Natural killer cell (primary cell): ENCODE data around the gene GNAZ. TPM values are rescaled to one million over a fixed set of nuclear protein-coding genes. Genes with fewer than 3 reads are reported as not detected.

Experiments used
- ATAC-seq, 3 donors: fragments of 150-1000 bp in 2 of 3; fragments of 200-7000 bp in 1 of 3; cut with Tn5 transposase; 1 replicate in 1 of 3; 2 replicates in 2 of 3; pipeline ENCODE4 v1.10.0; 2021; ENCODE audit warnings: mild to moderate bottlenecking in 2 of 3, moderate library complexity in 2 of 3
- DNase-seq, 2 donors: peaks; one replicate each; pipeline versions ENCODE4 v3.0.0 to v3.0.0-alpha.2; 2013 to 2021; ENCODE audit warnings: mixed read lengths in 1 of 2
- H3K27ac ChIP-seq: one replicate; pipeline ENCODE4 v1.5.1; 2013; ENCODE audit warnings: mild to moderate bottlenecking, low read length
- H3K27me3 ChIP-seq: one replicate; pipeline ENCODE4 v1.6.1; 2013; ENCODE audit warnings: low read length; ENCODE audit not compliant: control insufficient read depth, insufficient read depth
- H3K36me3 ChIP-seq: one replicate; pipeline ENCODE4 v1.6.1; 2013; ENCODE audit warnings: low read length; ENCODE audit not compliant: control insufficient read depth, insufficient read depth
- H3K4me1 ChIP-seq: one replicate; pipeline ENCODE4 v1.6.1; 2013; ENCODE audit warnings: low read length; ENCODE audit not compliant: control insufficient read depth, insufficient read depth
- H3K4me3 ChIP-seq: one replicate; pipeline ENCODE4 v1.5.1; 2013; ENCODE audit warnings: low read length
- H3K9me3 ChIP-seq: one replicate; pipeline ENCODE4 v1.6.1; 2013; ENCODE audit warnings: low read length; ENCODE audit not compliant: control insufficient read depth, insufficient read depth
- H3K27ac Mint-ChIP-seq, 2 donors: one replicate each; pipeline ENCODE4 v1.8.0; 2022; ENCODE audit warnings: mild to moderate bottlenecking in 2 of 2, mixed read lengths in 2 of 2, moderate library complexity in 1 of 2
- H3K27me3 Mint-ChIP-seq, 2 donors: one replicate each; pipeline ENCODE4 v1.8.0; 2022; ENCODE audit warnings: low read depth in 2 of 2, mixed read lengths in 2 of 2
- H3K36me3 Mint-ChIP-seq: one replicate; pipeline ENCODE4 v1.8.0; 2022; ENCODE audit warnings: mixed read lengths
- H3K4me1 Mint-ChIP-seq, 2 donors: one replicate each; pipeline ENCODE4 v1.8.0; 2022; ENCODE audit warnings: mixed read lengths in 2 of 2
- H3K4me3 Mint-ChIP-seq: one replicate; pipeline ENCODE4 v1.8.0; 2022; ENCODE audit warnings: mild to moderate bottlenecking, moderate library complexity, mixed read lengths
- H3K9me3 Mint-ChIP-seq, 2 donors: one replicate each; pipeline ENCODE4 v1.8.0; 2022; ENCODE audit warnings: mixed read lengths in 2 of 2
- WGBS: methylation state at CpG from one replicate; pipeline ENCODE4 v1.1.7; 2013; ENCODE audit warnings: missing lambda C conversion rate; ENCODE audit not compliant: insufficient coverage; 5-methylcytosine and 5-hydroxymethylcytosine counted together
- intact Hi-C: fragments of 100-400 bp; cut with micrococcal nuclease; formaldehyde crosslinking; loops from one replicate; pipeline ENCODE4 v1.14.2; 2022
- total RNA-seq, 4 donors: library from RNA; stranded (reverse); fragments of 120-200 nt in 1 of 4; gene quantifications; one replicate each; pipeline versions ENCODE4 v1.2.3 to v1.2.4, GENCODE V29; 2013 to 2022
- TF ChIP-seq, protein P1 (sequence below): fragments of 200-600 bp; IDR thresholded peaks from one replicate; pipeline ENCODE4 v1.8.0; 2022; ENCODE audit warnings: antibody characterized with exemption

Gene GNAZ
- total RNA-seq, 3 donors from 2014 or later (not counting 1 experiment from before 2014, with no cell fraction given), result 4.5 to 7.5 (median 5.6) TPM

- Mint-ChIP-seq H3K27me3 (peaks cover 0 to 10% of the 10 kb centered on the region in 2 donors), H3K4me3 (no peak overlapping the region), H3K36me3 (no peaks in the 10 kb centered on the region), H3K4me1 (peaks cover 13 to 20% of the 10 kb centered on the region in 2 donors), H3K27ac (peak overlapping the region in 1 of 2 donors; percentile 18), H3K9me3 (no peaks in the 10 kb centered on the region)
- no peak overlapping the region for H3K4me3 ChIP-seq
- intact Hi-C loops, result no loop called here
- DNase-seq, result peak in 1 of 2 donors; percentile 12
- peaks cover 16% of the 10 kb centered on the region for H3K4me1 ChIP-seq
- H3K36me3 ChIP-seq, result no peaks in the 10 kb centered on the region
- TF ChIP-seq, protein P1, sequence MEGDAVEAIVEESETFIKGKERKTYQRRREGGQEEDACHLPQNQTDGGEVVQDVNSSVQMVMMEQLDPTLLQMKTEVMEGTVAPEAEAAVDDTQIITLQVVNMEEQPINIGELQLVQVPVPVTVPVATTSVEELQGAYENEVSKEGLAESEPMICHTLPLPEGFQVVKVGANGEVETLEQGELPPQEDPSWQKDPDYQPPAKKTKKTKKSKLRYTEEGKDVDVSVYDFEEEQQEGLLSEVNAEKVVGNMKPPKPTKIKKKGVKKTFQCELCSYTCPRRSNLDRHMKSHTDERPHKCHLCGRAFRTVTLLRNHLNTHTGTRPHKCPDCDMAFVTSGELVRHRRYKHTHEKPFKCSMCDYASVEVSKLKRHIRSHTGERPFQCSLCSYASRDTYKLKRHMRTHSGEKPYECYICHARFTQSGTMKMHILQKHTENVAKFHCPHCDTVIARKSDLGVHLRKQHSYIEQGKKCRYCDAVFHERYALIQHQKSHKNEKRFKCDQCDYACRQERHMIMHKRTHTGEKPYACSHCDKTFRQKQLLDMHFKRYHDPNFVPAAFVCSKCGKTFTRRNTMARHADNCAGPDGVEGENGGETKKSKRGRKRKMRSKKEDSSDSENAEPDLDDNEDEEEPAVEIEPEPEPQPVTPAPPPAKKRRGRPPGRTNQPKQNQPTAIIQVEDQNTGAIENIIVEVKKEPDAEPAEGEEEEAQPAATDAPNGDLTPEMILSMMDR, result no peak
- H3K9me3 ChIP-seq, result no peaks in the 10 kb centered on the region
- peaks cover 7% of the 10 kb centered on the region for H3K27me3 ChIP-seq
- no peak overlapping the region for H3K27ac ChIP-seq
- no peak for ATAC-seq
- WGBS, result 91% methylated on average over 8 of the region's 8 CpGs
These were observed 2.1 kb upstream of the GNAZ start for GRCh38 chr22:23068096-23068831.

- Histone ChIP-seq H3K4me1 (peaks cover 16% of the 10 kb centered on the region), H3K27ac (no peak overlapping the region), H3K36me3 (no peaks in the 10 kb centered on the region), H3K9me3 (no peaks in the 10 kb centered on the region), H3K27me3 (peaks cover 7% of the 10 kb centered on the region), H3K4me3 (no peak overlapping the region)
- H3K27ac Mint-ChIP-seq, result peak overlapping the region; percentile 18 to 76
- peaks cover 0 to 13% of the 10 kb centered on the region in 2 donors for H3K27me3 Mint-ChIP-seq
- 86% methylated on average over 8 of the region's 8 CpGs for whole genome bisulfite sequencing
- peaks cover 13 to 26% of the 10 kb centered on the region in 2 donors for H3K4me1 Mint-ChIP-seq
- ATAC-seq (no peak), DNase-seq (peak in 1 of 2 donors; percentile 6)
- no peaks in the 10 kb centered on the region for H3K36me3 Mint-ChIP-seq
- TF ChIP-seq, protein P1, result no peak
- no peaks in the 10 kb centered on the region for H3K9me3 Mint-ChIP-seq
- peak overlapping the region; percentile 58 for H3K4me3 Mint-ChIP-seq
- intact Hi-C loops, result no loop called here
These were observed 1.4 kb upstream of the GNAZ start for GRCh38 chr22:23068832-23069385.

DNA sequence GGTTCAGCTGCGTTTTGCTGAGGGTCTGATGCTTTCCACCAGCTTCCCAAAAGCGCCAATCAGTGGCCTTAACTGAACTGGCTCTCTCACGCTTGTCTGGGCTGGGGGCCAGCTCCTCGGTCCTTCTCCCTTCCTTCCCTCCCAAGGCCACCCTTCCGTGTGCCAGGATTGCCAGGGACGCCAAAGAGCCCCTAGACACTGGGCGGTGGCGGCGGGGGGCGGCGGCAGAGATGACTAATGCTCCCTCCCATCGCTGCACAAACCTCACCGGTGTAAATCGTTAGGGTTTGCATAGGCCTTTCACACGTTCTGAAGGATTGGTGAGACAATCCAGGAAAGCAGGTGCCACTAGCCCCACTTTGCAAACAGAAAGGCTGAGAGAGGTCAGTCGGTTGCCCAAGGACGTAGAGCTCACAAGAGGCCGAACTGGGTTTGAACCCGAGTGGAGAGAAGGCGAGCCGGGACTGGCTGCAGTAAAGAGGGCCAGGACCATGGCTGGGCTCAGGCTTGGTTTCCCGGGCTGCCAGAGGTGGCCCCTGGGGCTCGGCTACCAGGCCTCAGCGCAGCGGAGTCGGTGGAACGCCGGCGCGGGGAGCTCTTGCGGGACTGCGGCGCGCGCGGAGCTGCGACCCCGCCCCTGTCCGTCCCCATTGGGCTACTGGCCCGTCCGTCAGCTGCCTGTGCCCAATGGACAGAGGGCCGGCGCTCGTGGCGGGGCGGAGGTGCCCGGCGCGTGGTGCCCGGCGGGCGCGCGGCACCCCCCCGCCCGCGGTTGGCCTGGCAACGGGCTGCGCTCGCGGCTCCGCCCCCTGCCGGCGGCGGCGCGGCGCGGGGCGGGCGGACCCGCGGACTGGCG lies 589 bp upstream of the GNAZ start:
- TF ChIP-seq, protein P1, result no peak
- peaks cover 16% of the 10 kb centered on the region for H3K4me1 ChIP-seq
- Mint-ChIP-seq H3K4me1 (peaks cover 20 to 34% of the 10 kb centered on the region in 2 donors), H3K9me3 (no peaks in the 10 kb centered on the region), H3K27me3 (peaks cover 0 to 13% of the 10 kb centered on the region in 2 donors), H3K36me3 (no peaks in the 10 kb centered on the region), H3K4me3 (peak overlapping the region; percentile 87), H3K27ac (peak overlapping the region in 1 of 2 donors; percentile 76)
- DNase-seq (peak; percentile 94 to 95), ATAC-seq (peak; percentile 97 to 98 (median 97))
- peak overlapping the region; percentile 41 for H3K4me3 ChIP-seq
- 6% methylated on average over 74 of the region's 74 CpGs for WGBS
- H3K27me3 ChIP-seq, result peaks cover 7% of the 10 kb centered on the region
- intact Hi-C loops, result loop anchor here (5.0 kb wide), 1 partner anchor 68 kb away; no protein-coding TSS in a partner anchor
- no peaks in the 10 kb centered on the region for H3K9me3 ChIP-seq
- H3K36me3 ChIP-seq, result no peaks in the 10 kb centered on the region
- no peak overlapping the region for H3K27ac ChIP-seq
